Measurements from ENCODE around the gene P2RX5.
"Not testable (repeated sequence)": the region's sequence is repeated elsewhere in the genome, so short reads cannot be mapped to it uniquely, and the experiment has no call there.

Gene P2RX5

DNA sequence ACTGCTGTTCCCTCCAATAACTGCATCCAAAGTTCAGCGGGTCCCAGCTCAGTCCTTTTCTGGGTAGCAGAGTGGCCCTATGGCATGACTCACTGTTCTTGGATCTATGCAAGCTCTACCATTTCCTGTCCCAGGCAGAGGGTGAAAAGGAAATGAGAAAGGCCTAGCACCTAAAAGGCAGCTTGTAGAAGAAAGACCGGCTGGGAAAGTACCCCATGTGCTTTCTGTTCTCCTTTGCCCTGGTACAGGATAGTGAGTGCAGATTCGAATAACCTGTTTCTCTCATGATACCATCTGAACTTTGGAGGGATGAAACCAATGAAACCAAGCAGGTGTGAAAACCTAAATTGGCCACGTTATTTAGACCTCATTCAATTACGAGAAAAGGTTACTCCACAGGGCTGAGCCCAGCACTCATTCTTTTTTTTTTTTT is 15.0 kb upstream of the P2RX5 start:
- no peak for FAIRE-seq

DNA sequence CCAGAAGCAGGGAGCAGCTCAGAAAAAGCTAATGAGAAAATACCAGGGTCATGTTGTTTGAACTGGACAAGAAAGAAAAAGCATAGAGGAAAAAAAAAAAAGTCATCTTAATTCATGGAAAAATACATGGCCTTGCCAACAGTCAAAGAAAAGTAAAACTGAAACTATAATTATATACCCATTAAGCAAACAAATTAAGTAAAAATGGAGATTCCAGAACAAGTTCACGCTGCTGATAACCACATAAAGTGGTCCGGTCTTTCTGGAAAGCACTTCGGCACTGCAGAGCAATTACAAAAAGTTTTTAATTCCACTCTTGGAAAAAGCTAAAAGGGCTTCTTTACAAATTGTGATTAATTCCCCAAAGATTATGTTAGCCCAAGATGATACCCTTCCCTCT is 12.4 kb upstream of the P2RX5 start:
- no peak for FAIRE-seq

DNA sequence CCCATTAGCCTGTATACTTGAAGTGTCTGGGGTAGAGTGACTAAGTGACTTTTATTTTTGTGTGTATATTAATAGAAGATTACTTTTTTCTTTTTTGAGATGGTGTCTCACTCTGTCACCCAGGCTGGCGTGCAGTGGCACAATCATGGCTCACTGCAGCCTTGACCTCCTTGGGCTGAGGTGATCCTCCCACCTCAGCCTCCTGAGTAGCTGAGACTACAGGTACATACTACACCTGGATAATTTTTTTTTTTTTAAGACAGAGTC is 9.7 kb upstream of the P2RX5 start:
- not testable (repeated sequence) for FAIRE-seq

DNA sequence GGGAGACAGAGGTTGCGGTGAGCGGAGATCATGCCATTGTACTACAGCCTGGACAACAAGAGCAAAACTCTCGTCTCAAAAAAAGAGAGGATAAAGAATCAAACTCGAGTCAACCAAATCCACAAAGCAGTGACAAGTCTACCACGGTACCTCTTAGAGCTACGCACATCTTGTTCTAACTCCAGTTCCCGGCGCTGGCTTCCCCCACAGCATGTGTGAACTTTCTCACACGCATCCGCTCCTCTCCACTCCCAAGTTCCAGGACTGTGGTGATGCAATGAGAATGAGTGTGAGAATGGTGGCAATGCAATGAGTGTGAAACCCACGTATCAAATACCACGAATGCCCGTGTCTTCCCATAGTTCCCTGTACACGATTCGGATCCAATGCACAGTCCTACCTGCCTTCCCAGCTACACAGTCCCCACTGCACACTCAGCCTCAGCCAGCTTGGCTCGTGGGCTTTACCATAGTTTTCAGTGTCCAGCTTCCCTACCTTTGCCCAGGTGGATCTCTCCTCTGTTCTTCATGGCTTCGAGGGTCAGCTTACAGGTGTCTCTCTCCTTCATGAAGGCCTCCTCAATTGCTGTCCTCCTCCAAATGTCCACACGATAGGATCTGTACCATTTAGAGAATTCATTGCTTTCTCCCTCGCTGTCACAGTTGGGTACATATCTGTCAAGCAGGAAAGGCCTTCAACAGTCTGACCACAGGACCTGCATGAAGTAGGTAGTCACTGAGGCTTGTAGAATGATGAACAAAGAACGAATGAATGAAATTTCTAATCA is 9.2 kb upstream of the P2RX5 start:
- FAIRE-seq = no peak

DNA sequence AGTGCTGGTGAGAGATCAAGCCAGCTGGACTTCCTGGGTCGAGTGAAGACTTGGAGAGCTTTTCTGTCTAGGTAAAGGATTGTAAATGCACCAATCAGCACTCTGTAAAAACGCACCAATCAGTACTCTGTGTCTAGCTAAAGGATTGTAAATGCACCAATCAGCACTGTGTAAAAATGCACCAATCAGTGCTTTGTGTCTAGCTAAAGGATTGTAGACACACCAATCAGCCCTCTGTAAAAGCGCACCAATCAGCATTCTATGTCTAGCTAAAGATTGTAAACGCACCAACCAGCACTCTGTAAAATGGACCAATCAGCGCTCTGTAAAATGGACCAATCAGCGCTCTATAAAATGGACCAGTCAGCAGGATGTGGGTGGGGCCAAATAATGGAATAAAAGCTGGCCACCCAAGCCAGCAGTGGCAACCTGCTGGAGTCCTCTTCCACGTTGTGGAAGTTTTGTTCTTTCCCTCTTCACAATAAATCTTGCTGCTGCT is 6.1 kb upstream of the P2RX5 start:
- not testable (repeated sequence) for FAIRE-seq

DNA sequence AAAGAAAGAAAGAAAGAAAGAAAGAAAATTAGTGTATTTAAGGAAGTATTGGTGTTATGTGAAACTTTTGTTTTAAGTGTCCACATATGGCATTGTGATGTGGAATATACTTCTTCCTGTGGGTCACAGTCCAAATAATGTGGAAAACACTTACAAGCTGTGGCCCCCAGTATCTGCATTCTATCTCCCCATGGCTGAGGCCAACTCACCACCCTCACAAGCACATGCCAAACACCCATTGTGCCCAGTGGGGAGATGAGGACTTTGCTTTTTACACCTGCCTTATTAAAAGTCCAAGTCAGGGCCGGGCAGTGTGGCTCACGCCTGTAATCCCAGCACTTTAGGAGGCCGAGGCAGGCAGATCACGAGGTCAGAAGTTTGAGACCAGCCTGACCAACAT is 4.0 kb upstream of the P2RX5 start:
- no peak for FAIRE-seq

DNA sequence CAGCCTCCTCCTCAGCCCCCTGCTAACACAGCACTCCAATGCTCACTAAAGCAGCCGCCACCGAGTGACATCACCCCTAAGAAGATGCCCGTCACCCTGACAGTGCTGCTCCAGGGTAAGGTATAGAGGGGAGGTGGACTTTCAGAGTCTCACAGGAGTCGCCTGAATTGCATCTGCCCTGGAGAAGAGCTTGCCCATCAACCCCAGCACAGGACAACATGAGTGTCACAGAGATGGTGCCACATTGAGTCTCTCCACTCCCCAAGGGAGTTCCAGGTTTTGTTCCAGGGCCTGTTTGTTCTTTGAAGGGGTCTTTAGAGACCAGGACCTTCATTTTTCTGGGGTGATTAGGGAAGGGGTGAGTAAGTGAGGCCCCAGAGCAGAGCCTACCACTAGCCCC is 2.2 kb upstream of the P2RX5 start:
- no peak for FAIRE-seq

DNA sequence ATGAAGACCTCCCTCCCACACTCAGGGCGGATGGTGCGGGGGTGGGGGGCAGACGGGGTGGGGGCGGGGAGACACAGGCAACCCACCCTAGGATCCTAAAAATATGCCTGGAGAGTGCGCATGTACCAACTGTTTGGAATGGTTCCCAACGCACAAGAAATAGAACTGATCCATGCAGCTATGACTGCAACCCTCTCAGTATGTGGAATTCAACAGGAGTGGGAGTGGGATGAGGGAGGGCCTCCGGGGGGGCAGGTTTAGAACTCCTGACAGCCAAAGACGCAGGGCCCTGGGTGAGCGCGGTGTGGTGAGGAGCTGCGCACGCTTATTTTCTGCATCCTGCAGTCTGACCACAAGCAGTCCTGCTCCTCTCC is 1.1 kb upstream of the P2RX5 start:
- no peak for FAIRE-seq

DNA sequence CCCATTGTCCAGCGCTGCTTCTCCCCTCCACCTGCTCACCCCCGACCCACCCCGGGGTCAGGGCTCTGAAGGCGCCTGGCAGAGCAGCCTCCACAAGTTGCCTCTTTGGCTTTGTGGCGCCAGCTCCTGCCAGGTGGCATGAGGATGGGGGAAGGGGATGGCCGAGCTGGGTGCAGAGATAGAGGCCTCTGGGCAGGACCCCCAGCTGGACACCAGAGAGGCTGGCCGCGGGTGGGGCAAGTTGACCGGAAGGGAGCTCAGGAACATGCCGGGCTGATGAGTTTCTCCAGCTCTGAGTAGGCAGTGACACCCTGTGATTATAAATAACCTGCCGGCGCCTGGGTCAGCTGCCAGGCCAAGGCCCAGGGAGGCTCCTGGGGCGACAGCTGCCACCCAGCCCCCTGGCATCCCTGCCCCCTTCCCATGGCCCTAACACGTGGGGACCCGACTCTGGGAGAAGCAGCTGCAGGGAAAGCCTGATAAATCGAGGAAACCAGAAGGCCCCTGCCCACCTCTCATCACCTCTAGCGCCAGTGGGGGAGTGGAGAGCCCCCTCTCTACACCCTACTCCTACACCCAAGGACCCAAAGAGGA is 729 bp downstream of the P2RX5 start:
- no peak for FAIRE-seq

DNA sequence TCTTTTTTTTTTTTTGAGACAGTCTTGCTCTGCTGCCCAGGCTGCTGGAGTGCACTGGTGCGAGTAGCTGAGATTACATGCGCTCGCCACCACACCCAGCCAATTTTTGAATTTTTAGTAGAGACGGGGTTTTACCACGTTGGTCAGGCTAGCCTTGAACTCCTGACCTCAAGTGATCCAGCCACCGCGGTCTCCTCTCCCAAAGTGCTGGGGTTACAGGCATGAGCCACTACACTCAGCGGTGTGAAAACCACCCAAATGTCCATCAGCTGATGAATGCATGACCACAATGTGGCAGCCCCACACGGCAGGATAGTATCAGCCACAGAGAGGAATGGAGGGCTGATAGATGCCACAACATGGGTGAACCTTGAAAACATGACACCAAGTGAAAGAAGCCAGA is 2.1 kb downstream of the P2RX5 start:
- no peak for FAIRE-seq

DNA sequence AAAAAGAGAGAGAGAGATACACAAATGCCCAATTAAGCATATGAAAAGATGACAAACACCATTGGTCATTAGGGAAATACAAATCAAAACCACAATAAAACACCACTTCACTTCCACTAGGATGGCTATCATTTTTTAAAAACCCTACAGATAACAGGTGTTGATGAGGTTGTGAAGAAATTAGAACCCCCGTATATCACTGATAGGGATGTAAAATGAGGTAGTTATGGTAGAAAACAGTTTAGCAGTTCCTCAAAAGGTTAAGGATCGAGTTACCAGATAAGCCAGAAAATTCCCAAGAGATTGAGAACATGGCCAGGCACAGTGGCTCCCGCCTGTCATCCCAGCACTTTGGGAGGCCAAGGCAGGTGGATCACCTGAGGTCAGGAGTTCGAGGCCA is 2.8 kb downstream of the P2RX5 start:
- FAIRE-seq = no peak

DNA sequence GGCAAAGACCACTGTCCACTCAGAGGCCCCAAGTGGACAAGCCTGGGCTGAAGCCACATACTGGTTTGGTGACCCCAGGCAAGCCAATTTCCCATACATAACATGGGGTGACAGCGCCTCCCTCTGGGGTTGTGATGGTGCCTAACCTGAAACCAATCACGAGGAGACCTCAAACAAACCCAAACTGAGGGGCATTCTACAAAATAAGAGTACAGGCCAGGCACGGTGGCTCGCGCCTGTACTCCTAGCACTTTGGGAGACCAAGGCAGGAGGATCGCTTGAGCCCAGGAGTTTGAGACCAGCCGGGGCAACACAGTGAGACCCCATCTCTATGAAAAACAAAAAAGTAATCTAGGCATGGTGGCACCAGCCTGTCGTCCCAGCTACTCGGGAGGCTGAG is 3.6 kb downstream of the P2RX5 start:
- FAIRE-seq = no peak

DNA sequence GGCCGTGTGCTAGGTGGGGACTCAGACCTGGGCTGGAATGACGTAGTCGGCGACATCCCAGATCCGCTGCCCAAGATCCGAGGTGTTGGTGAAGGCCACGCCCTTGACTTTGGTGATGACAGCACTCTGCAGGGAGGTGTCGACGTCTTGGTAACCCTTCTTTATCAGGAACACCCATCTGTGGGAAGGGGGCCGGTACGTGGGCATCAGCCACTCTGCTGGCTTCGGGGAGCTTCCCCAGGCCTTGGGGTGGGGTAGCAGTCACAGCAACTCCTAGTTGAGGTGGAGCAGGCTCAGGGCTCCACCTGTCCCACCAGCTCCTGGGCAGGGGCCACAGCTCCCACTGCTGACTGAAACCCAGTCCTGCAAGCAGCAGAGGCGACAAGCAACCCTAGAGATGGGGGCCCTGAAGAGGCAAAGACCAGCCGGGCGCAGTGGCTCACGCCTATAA is 4.3 kb downstream of the P2RX5 start:
- FAIRE-seq = no peak

DNA sequence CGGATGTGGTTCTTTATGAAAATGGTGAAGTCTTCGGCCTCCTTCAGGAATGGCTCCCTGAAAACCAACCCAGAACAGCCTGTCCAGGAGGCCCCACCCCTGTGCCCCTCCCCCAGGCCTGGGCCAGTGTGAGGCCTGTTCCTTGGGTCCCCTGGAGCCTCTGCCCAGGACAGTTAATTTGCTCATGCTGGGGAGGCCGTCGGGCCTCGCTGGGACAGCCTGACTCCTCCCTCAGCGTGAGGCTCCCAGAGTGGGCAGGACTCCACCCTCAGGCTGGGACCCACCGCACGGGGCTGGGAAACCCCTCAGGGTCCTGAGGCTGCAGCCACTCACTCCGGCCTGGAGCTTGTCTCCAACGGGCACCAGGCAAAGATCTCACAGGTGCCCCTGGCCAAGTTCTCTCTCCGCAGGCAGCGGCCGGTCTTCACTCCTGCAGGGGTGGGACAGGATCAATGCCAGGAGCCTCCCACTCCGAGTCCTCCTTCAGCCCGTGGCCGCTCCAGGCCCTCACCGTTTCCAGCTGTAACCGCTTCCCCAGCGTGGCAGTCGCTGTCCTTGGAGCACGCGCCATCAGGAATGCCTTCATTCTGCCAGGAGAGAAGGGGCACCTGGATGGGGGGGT is 5.8 kb downstream of the P2RX5 start:
- FAIRE-seq = no peak

DNA sequence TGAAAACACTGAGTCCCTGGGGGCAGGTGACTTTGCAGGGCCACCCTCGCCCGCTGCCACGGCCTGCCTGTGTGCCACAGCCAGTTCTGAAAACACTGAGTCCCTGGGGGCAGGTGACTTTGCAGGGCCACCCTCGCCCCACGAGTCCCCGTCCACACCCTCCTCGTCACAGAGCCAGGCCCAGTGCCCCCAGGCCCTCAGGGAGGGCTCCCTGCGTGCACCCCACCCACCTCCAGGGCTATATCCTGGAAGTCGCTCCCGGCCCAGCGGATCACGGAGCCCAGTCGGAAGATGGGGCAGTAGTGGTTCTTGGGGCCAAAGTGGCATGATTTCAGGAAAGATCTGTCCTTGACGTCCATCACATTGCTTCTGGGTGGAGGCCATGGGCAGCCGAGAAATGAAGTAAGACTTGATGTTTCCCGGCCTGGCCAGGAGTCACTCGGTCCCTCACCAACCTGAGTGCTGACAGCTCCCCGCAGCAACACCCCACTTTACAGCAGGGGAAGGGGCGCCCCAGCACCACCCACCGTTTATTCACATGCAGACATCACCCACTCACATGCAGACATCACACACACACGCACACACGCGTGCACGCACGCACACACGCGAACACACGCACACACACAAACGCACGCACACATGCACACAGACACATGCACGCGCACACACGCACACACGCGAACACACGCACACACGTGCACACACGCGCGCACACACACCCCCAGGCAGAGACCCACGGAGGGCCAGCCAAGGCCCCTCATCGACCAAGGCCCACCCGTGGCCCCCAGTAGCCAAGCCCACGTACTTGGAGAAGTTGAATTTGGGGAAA is 6.5 kb downstream of the P2RX5 start:
- no peak for FAIRE-seq

DNA sequence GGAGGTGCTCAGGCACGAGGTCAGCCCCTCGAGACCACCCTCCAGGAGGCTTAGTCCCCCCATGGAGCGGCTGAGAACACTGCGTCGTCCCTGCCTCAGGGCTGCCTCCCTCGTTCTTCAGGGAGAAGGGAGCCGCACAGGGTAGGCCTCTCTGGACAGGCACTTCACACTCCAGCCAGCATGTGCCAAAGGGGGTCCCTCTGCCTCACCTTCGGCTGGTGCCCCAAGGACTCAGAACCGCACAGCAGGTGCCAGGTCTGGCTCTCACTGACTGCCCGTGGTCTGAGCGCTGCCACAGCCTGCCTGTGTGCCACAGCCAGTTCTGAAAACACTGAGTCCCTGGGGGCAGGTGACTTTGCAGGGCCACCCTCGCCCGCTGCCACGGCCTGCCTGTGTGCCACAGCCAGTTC is 7.1 kb downstream of the P2RX5 start:
- no peak for FAIRE-seq

DNA sequence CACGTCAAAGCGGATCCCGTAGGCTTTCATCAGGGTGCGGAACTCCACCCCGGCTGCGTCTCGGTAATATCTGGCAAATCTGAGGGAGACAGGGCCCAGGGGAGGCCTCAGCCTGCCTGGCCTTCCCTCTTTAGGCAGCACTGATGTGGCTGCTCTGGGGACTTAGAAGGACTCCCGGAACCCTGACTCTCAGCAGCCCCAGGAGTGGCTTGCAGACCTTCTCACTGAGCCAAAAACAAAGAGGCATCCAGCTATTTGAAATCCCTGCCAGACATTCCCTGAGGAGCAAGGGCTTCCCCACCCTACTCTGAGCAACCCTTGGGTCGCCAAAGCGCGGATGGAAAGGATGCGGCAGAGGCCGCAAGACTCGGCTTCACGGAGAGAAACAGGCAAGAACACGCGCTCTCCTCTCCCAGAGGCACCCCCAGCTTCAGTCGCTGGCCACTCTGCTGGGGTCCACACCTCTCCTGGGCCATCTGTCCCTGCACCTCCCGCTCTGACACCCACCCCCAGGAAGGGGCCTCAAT is 7.9 kb downstream of the P2RX5 start:
- no peak for FAIRE-seq

DNA sequence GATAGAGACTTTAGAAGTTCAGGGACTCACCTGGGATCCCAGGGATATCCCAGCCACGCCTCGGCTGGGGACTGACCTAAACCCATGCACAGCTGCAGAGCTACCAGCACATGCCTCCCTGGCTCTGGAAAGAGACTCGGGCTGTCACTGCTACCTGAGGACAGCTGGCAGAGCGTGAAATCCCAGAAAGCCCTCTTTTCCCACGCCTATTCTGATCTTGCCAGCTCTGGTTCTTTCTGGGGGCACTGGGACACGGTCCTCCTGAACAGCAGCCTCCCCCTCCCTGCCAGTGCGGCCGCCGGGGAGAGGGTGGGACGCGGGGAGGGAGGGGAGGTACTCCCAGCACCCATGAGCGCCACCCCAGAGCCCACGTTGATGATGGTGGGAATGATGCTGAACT is 10.8 kb downstream of the P2RX5 start:
- no peak for FAIRE-seq

DNA sequence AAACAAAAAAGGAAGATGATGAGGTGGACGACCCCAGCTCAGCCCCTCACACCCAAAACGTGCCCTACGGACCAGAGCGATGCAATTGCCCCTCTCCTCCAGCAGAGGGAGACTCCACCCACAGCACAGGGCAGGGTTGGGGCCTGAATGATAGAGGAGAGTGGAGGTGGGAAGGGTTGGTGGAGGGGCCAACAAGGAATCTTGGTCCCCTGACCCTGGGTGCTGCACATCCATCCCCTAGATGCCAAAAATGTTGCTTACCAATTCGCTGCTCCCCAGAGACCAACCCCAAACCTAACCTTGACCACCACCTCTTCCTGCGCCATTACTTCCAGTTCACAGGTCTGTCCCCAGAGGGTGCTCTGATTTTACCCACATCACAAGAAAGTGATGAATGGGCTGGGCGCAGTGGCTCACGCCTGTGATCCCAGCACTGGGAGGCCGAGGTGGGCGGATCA is 12.9 kb downstream of the P2RX5 start:
- FAIRE-seq = no peak

DNA sequence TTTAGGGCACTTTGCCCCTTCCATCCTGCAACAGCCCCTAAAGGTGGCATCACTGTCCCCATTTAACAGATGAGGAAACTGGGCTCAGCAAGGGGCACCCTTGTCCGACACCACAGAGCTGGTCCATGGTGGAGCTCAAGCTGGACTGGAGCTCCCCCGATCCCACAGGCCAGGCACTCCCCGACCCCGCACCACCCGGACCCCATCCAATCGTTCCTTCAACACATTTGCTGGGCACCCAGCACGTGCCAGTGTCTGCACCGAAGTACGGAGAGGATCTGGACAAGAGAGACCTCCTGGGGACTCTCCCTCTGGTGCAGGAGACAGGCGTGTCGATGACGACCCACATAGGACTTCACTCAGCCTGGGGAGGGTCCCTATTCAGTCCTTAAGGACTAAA is 13.9 kb downstream of the P2RX5 start:
- no peak for FAIRE-seq

DNA sequence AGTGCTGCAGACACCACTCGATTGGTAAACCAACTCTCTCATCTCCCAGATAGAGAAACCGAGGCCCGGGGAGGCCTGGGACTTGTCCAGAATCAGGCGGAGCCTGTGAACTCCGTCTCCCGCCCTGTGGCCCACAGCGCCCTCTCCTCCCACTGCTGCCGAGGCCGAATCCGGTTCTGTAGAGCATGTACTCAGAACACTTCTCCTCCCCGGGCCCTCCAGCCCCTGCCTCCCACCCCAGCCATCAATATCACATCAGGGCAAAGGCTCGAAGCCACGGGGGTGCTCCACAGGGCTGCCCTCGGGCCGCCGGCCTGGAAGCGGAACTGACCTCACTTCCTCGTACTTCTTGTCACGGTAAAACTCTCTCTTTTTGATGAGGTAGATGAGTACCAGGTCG is 14.4 kb downstream of the P2RX5 start:
- no peak for FAIRE-seq

DNA sequence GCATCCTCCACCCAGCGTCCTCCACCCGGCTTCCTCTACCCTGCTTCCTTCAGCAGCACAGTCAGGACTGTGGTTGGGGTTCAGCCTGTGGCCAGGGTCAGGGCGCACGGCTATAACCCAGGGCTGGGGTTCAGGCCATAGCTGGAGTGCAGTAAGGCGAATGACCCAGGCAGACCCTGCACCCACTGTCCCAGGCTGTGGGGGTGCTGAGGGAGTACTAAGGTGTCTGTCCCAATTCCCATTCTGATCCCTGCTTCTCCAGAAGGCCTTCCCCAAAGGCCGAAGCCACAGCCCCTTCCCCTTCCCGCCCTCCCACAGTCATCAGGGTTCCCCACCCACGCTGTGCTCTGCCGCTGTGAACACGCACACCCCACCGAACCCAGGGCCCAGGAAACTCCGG is 14.9 kb downstream of the P2RX5 start:
- FAIRE-seq = no peak

DNA sequence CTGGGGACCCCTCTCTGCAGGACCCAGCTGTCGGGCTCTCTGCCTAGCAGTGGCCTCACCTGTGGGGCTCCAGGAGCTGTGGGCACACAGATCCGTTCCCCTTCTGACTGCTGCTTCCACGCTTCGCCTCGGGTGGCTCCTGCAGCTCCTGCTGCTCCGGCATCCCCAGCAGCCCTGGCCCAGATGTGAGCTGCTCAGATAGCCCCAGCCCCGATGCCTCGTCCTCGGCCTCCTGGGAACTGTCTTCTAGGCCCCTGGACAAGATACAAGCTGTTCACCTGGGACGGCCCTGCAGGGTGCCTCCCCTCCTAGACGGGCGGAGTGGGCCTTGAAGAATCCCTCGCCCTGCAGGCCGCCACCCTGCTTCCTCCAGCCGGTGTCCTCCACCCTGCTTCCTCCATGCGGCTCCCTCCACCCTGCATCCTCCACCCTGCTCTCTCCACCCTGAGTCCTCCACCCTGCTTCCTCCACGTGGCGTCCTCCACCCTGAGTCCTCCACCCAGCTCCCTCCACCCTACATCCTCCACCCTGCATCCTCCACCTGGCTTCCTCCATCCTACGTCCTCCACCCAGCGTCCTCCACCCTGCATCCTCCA is 16.3 kb downstream of the P2RX5 start:
- no peak for FAIRE-seq

All from TTC549 (cell line).